Measurements from ENCODE around the gene HTT.
"Not testable (repeated sequence)": the region's sequence is repeated elsewhere in the genome, so short reads cannot be mapped to it uniquely, and the experiment has no call there.

The HTT gene

DNA sequence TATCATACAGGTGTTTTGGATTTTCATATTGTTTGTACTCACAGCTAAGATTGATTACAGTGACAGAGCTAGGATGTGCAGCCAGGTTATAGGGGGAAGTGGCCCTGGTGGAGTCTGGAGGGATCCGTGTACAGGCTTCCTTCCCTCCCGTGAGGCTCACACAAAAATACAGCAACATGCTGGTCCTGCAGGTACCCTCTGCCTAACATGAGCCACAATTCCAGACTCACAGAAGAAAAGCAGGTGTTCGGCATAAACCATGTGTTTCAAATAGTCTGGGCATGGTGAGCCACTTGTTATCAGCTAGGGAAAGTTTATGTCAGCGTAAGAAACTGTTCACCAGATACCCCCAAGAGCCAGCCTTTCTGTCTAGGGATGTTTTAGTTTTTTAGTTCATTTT, 82.9 kb downstream of the HTT start:
- no peak for DNase-seq (ENCODE audit: low read depth, low spot score)
- no peak overlapping the region for H3K27ac ChIP-seq

DNA sequence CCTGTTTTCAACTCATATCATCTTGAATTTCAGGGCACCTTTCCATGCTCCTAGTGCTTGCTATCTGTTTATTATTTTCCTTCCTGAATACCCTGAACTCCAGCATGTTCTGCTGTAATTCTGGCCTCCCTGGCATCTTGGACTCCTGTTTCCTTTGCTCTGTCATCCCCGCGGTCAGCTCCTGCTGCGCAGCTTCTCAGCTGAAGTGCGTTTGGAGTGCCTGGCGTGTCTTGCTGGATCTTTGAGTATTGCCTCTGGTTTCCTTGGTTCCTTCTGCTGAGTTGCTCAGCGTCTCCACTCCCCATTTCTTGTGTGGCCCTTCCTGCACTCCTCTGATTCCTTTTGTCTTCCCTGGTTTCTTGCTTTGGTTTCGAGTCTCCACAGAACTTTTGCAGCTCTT, 84.4 kb downstream of the HTT start:
- DNase-seq (ENCODE audit: low read depth, low spot score), result no peak
- no peak overlapping the region for H3K27ac ChIP-seq

DNA sequence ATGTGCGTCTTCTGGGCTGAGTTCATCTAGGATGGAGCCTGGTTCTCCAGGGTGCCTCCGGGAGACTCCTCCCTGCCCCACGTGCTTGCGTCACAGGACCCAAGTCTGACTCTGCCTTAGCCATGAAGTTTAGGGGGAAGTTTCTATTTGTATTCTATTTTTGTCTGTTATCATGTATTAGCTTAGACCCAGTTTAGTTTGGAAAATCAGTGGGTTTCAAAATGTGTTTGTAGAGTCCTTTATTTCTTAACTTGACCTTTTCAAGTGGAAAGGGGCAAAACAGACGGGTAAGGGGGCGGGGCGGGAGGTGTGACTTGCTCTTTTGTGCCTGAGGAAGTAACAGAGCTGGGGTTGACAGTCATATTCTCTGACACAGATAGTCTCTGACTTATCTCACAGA, 86.0 kb downstream of the HTT start:
- no peak for DNase-seq (ENCODE audit: low read depth, low spot score)
- no peak overlapping the region for H3K27ac ChIP-seq

DNA sequence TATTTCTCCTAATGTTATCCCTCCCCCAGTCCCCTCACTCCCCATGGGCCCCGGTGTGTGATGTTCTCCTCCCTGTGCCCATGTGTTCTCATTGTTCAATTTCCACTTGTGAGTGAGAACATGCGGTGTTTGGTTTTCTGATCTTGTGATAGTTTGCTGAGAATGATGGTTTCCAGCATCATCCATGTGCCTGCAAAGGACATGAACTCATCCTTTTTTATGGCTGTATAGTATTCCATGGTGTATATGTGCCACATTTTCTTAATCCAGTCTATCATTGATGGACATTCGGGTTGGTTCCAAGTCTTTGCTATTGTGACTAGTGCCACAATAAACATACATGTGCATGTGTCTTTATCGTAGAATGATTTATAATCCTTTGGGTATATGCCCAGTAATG, 86.6 kb downstream of the HTT start:
- not testable (repeated sequence) for DNase-seq (ENCODE audit: low read depth, low spot score)

DNA sequence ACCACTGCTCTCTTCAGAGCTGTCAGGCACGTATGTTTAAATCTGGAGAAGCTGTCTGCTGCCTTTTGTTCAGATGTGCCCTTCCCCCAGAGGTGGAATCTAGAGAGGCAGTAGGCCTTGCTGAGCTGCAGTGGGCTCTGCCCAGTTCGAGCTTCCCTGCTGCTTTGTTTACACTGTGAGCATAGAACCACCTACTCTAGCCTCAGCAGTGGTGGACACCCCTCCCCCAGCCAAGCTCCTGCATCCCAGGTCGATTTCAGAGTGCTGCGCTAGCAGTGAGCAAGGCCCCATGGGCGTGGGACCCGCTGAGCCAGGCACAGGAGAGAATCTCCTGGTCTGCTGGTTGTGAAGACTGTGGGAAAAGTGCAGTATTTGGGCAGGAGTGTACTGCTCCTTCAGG, 92.0 kb downstream of the HTT start:
- DNase-seq (ENCODE audit: low read depth, low spot score); H3K27ac ChIP-seq: not testable (repeated sequence)

More for the DNA sequence above, 86.6 kb downstream of the HTT start:
- H3K27ac ChIP-seq, result not testable (repeated sequence)

DNA sequence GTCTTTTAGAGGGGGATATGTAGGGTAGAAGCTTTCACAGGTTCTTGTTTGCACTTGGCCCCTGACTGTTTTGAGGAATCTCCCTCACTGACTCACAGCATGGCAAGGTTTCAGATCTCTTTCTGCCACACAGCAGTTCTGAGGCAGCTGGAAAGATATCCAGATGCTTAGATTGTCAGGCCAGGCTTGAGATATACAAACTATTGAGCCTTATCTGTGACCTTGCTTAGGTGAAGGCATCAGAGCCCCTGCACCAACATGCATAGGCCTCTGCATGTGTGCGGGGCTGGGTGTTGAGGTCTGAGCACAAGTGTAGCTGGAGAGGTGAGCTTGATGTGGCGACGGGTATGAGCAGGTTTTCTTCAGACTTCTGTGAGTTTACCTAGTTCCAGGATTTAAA, 93.5 kb downstream of the HTT start:
- DNase-seq (ENCODE audit: low read depth, low spot score), result no peak
- H3K27ac ChIP-seq, result no peak overlapping the region

DNA sequence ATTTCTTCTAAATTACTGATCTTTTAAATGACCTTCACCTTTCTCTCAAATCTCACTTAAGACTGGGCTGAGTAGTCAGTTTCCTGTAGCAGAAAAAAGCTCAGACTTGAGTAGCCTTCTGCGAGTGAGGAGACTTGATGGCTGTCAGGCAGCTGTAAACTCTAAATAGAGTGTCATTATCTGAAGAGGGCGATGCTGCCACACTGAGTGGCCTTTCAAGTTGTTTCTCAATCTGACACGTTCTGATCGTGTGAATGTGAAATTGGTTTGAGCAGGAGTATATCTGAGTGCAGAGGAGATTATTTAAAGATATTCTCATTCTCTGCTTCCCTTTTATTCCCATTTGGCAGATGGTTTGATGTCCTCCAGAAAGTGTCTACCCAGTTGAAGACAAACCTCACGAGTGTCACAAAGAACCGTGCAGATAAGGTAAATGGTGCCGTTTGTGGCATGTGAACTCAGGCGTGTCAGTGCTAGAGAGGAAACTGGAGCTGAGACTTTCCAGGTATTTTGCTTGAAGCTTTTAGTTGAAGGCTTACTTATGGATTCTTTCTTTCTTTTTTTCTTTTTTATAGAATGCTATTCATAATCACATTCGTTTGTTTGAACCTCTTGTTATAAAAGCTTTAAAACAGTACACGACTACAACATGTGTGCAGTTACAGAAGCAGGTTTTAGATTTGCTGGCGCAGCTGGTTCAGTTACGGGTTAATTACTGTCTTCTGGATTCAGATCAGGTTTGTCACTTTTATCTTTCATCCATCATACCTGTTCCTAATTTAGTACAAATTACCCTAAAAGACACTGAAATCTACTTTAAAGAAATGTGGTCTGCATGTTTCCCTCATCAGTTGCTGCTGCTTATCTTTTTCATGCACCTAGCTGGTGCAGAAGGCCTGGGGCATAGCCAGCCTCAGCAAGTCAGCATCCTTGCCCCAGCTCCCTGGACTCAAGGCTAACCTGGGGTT, 100.2 kb downstream of the HTT start:
- no peak overlapping the region for H3K27ac ChIP-seq
- DNase-seq (ENCODE audit: low read depth, low spot score), result no peak

DNA sequence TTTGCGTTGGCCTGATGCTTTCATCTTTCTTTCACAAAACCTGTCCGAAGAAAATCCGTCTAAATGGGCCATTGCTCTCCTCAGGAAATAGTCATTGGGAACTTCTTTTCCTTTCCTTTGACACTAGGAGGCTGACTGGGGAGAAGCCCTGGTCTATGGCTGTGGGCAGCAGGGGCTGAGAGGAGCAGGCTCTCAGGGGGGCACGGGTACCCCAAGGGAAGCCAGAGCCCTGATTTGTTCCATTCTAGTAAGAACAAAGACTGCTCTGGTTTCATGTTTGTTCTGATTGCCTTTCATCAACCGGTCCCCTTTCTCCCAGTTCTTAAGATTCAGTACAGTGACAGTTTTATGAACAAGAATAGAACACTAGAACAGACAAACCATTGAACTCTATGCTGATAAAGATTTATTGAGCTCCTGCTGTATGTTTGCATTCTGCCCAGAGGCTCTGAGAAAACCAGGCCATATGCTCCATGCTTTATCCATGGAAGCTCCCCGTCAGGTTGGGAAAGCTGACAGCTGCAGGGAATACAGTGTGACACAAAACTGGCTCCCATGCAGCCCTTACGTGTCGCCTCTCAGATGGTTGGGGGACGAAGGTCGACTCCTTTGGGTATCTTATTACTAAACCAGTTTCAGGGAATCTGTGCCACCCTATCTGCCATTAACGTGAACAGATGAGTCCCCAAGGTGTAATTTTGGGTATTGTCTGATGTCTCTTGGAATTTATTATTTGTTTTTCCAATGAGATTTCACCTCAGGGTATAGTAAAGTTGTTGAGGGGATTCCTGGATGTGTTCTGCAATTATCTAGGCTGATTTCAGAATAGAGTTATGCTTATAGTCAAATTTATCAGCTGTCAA, 102.1 kb downstream of the HTT start:
- no peak overlapping the region for H3K27ac ChIP-seq
- DNase-seq (ENCODE audit: low read depth, low spot score), result no peak

DNA sequence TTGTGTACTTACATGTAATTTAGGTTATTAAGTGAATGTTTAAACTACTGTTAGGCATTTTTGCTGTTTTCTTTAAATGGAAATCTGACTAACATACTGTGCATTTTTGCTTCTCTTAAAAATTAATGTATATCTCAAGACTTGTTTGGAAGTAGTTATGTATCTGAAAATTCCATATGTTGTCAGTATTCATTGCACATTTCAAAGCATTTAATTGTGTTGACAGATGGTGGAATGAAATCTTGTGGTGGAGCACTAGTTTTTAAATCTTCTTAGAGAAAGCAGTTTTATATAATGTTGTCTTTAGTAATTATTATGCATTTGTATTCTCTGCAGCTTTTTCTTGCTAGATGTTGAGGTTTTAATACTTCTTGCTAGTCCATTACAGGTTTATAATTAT, 102.9 kb downstream of the HTT start:
- no peak overlapping the region for H3K27ac ChIP-seq
- DNase-seq (ENCODE audit: low read depth, low spot score), result no peak

DNA sequence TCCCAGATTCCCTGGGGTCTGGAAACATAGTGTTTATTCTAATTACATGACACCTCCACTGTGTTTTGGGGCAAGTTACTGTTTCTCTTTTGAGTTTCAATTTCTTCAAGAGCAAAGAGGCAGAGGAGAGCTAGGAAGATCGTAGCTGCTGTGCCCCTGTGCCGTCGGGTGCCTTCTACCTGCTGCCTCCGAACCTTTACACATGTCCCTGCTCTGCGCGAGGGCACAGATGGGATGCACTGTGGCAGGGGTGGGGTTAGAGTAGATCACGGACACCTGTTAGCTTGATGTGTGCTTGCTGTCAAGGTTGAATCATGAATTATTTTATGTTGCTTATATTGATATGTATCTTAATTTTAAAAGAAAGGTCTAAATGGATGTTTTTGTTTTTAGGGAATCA, 103.4 kb downstream of the HTT start:
- DNase-seq (ENCODE audit: low read depth, low spot score), result no peak
- H3K27ac ChIP-seq, result no peak overlapping the region

DNA sequence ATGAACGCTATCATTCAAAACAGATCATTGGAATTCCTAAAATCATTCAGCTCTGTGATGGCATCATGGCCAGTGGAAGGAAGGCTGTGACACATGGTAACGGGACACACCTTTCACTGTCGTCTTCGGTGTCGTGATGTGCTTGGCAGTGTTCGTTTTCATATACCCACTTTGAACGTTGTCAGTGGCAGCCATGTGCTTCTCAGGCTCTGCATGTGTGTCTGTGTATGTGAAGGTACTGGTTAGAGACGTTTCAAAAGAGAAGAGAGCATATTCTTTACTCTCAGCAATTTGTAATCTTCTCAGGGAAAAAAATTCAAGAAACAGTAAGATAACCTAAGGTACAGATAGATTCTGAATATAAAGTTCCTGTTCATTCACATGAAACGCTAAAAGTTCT, 103.9 kb downstream of the HTT start:
- DNase-seq (ENCODE audit: low read depth, low spot score), result no peak
- no peak overlapping the region for H3K27ac ChIP-seq

DNA sequence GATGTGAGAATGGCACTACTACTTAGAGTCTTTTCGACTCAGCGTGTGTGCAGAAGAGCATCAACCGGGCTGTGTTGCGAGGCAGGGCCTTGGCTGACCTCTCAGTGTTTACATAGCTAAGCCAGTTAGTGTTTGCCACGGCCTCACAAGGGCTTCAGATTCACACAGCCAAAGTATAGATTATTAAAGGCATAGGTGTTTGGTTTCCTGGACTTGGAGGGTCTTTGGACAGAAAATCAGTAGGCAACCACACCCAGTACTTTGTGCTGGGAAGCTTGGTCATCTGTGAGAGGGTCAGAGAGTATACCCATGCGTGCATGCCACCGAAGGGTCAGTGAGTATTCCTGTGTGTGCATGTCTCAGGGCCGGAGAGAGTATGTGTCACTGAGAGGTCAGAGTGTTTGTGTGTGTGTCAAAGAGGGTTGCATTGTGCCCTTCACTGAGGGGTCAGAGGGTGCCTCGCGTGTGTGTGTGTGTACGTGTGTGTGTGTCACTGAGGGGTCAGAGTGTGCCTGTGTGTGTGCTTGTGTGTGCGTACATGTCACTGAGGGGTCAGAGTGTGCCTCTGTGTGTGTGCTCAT, 104.7 kb downstream of the HTT start:
- H3K27ac ChIP-seq, result no peak overlapping the region
- no peak for DNase-seq (ENCODE audit: low read depth, low spot score)

DNA sequence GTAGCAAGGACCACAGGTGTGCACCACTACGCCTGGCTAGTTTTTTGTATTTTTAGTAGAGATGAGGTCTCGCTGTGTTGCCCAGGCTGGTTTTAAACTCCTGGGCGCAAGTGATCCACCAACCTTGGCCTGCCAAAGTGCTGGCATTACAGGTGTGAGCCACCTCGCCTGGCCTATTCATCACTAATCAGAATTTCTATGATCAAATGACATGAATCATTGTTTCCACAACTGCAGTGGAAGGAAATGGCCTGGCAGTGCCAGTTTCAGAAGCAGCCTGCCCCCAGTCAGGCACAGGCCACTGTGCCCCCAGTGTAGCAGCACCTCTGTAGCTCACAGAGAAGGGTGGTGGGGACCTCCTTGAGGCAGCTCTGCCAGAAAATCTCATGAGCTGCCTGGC, 108.5 kb downstream of the HTT start:
- no peak overlapping the region for H3K27ac ChIP-seq
- no peak for DNase-seq (ENCODE audit: low read depth, low spot score)

DNA sequence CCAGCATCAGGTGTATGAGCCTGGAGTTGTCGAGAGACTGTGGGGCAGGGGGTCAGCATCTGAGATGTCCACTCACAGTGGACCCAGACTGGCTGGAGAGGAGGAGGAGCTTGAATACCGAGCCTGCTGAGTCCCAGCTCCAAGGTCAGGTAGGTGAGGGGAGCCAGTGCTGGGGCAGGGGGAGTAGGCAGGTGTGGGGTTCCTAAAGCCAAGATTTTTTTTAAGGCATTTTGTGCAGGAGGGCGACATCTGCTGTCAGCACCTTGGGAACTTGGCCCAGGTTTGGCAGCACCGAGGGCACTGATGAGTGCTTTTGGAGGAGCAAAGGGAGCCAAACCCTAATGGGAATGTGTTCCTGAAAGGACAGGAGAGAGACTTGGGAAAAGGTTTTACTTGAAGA, 110.2 kb downstream of the HTT start:
- no peak for DNase-seq (ENCODE audit: low read depth, low spot score)

DNA sequence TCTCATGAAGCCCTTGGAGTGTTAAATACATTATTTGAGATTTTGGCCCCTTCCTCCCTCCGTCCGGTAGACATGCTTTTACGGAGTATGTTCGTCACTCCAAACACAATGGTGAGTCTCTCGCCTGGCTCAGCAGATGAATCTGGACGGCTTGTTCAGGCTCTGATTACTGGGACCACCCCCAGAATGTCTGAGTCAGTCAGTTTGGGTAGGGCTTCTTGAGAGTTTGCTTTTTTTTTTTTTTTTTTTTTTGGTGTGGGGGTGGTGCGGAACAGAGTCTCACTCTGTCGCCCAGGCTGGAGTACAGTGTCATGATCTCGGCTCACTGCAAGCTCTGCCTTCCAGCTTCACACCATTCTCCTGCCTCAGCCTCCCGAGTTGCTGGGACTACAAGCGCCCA, 112.1 kb downstream of the HTT start:
- DNase-seq (ENCODE audit: low read depth, low spot score), result no peak
- H3K27ac ChIP-seq, result no peak overlapping the region

More for the DNA sequence above, 110.2 kb downstream of the HTT start:
- no peak overlapping the region for H3K27ac ChIP-seq

DNA sequence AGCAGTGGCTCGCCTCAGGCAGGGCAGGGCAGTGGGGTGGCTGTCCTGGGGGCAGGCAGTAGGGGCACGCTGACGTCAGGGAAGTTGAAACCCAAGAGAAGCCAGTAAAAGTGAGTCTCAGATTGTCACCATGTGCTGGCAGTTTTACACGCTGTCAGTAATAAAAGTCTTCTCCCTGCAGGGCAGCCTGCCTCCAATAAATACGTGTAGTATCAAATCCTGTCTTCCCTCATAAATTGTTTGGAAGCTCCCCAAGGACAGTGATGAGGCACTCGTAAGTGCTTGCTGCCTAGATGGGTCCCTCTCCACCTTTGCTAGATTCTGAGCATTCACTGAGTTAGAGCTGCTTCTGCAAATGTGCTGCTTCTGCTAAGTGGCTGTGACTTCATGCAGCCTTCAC, 113.6 kb downstream of the HTT start:
- no peak overlapping the region for H3K27ac ChIP-seq
- DNase-seq (ENCODE audit: low read depth, low spot score), result no peak

DNA sequence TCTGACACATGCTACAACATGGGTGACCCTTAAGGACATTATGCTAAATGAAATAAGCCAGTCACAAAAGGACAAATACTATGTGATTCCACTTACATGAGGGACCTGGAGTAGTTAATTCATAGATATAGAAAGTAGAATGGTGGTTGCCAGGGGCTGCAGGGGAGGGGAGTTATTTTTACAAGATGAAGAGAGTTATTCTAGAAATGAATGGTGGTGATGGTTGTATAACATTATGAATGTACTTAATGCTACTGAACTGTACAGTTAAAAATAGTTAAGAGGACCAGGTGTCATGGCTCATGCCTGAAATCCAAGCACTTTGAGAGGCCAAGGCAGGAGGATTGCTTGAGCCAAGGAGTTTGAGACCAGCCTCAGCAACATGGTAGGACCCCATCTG, 115.0 kb downstream of the HTT start:
- DNase-seq (ENCODE audit: low read depth, low spot score), result no peak
- no peak overlapping the region for H3K27ac ChIP-seq

DNA sequence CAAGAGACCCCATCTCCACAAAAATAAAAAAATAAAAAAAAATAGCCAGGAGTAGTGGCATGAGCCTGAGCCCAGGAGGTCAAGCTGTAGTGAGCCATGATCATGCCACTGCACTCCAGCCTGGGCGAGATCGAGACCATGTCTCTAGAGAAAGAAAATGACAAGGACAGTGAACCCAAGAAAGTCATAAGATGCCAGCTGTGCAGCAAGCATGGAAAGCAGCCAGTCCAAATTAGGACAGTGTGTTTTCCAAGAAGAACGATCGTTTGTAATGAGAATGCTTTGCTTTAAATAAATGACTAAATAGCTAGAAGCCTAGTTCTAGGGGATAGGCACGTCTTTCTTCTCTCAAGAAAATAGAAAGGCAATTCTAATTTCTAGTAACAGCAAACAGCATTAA, 116.1 kb downstream of the HTT start:
- no peak overlapping the region for H3K27ac ChIP-seq
- no peak for DNase-seq (ENCODE audit: low read depth, low spot score)

DNA sequence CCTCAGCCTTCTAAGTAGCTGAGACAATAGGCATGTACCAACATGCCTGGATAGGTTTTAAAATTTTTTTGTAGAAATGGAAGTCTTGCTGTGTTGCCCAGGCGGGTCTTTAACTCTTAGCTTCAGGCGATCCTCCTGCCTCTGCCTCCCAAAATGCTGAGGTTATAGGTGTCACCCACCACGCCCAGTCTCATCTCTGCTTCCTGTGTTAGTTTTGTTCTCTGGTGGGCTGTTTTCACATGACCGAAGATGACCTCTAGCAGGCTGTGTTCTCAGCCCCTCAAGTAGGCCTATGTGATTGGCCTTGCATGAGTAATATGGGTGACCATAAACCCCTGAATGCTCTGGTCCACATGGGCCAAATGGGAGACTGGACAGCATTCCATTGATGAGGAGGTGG, 117.7 kb downstream of the HTT start:
- no peak for DNase-seq (ENCODE audit: low read depth, low spot score)
- no peak overlapping the region for H3K27ac ChIP-seq

DNA sequence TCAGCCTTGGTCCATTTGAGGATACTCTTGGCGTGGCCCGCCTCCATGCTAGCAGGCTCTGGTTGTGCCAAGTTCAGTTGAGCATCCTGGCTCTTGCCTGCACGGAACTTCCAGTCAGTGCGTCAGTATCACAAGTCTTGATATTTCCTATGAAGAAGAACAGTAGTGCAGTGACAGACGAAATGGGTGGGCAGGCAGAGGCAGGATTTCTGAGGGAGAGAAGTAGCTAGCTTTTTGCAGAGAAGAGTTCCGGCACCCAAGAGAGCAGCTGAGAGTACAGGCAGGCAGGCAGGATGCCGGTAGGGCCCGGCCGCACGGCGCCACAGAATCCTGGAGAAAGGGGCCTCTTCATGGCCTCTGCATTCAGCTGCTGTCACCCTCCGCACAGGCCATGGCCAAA, 118.3 kb downstream of the HTT start:
- H3K27ac ChIP-seq, result no peak overlapping the region
- DNase-seq (ENCODE audit: low read depth, low spot score), result no peak

All from epithelial cell of prostate (primary cell).